Sciatic nerve (tissue), 2 donors: ENCODE results near the gene REXO5. TPM values are rescaled to one million over a fixed set of nuclear protein-coding genes. Genes with fewer than 3 reads are reported as not detected.

Experiments used
- ATAC-seq: fragments of 200-7000 bp; cut with Tn5 transposase; one replicate; pipeline ENCODE4 v1.9.1; 2020; ENCODE audit warnings: mild to moderate bottlenecking, moderate library complexity
- DNase-seq: peaks from one replicate; pipeline ENCODE4 v3.0.0-alpha.2; 2020; ENCODE audit warnings: low spot score
- intact Hi-C: fragments of 100-400 bp; cut with DNase I; formaldehyde crosslinking; loops from one replicate; pipeline ENCODE4 v1.14.2; 2022
- total RNA-seq: library from RNA; stranded (reverse); fragmentation: NEBNext Ultra II Directional; extraction: Animal tissue kit (Norgen Biotek cat#: 25700); gene quantifications from one replicate; pipeline ENCODE4 v1.2.1, GENCODE V29; 2021
- donor health status: DM: no; HTN: no; CAD: no.
- donor health status: DM: no; HTN: no; CAD: no.

Gene REXO5
- total RNA-seq, 1 donor from 2014 or later: 2.5 TPM

DNA sequence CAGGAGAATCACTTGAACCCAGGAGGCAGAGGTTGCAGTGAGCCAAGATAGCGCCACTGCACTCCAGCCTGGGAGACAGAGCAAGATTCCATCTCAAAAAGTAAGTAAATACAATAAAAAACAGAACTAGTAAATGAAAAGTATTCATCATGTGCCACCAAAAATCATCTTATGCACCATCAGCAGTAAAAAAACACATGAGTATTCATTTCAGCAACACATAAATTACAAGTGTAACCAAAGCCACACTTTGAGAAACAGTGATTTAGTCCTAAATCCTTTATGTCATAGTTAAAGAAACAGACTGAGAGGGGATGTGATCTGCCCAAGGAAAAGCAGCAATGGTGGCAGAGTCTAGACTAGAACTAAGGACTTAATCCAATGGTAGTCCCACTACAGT, 80.9 kb downstream of the REXO5 start:
- intact Hi-C loops: no loop called here
- ATAC-seq: no peak
- DNase-seq: no peak

- no peak for ATAC-seq
- intact Hi-C loops: no loop called here
- no peak for DNase-seq
Measured at GRCh38 chr16:20889625-20890275, 83.4 kb downstream of the REXO5 start.

- no peak for DNase-seq
- intact Hi-C loops: no loop called here
- ATAC-seq: no peak
Measured at GRCh38 chr16:20894388-20894787, 88.1 kb downstream of the REXO5 start.

DNA sequence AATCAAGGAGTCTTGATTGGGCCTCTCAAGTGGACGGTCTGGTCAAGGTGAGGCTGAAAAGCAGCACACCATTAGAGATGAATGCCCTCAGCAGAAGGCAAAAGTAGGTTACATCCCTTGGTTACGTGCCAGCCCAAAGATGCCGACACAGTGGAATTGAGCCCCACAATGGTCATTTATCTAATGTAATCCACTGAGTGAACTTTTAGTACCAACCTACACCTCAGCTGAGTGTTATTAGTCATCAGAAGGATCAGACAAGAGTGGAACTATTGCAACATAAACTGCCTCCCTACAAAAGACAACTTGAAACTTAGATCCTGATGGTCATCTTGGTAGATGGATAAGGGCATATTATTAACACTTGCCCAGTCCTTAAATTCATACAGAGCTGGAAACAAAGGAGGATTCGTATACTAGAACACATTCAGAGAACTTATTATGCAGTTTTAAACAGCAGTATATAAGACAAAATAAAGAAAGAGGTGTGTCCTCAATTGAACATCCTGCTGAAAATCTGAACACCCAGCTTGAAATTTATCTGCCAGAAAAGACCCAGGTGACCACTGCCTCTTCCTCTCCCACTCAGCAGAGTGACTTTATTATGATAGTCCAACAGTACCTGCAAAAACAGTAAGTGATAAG, 91.0 kb downstream of the REXO5 start:
- ATAC-seq (no peak), DNase-seq (no peak)
- intact Hi-C loops: no loop called here

DNA sequence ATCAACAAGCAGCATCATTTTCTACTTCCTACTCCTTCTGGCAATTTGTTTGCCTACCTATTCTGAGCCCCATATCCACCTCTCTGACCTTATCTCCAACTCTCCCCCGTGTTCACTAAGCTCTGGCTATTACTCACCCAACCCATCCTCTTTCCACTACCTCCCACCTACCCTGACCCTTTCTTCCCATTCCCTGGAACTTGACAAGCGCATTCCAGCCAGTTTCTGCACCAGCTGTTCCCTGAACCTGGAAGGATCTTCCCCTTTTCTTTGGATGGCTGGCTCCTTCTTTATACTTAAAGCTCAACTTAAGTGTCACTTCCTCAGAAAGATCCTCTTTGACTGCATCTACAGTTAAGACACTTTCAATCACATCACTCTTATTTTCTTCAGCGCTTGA, 91.6 kb downstream of the REXO5 start:
- no peak for ATAC-seq
- DNase-seq: no peak
- intact Hi-C loops: no loop called here

DNA sequence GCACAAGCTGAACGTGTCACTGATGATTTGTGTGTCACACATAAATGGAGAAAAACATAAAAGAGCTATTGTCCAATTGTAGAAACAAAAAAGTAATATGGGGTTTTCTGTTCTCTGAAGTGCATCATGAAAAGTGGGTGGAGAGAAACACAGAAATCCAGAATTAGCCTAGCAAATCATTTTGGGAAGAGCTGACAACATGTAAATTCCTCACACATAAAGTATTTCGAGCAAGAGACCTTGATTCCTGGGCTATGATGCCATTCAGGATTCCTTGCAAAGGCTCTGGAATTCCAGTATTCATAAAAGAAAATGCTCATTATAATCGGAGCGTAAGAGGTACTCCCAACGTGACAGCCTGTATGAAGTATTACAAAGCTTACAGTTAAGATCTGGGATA, 92.7 kb downstream of the REXO5 start:
- DNase-seq: no peak
- no peak for ATAC-seq
- intact Hi-C loops: no loop called here

Other genes starting within 250 kb of the REXO5 start
- not detected for gene ACSM2B, start 230.2 kb upstream of the REXO5 start, total RNA-seq
- gene ACSM1, start 108.8 kb upstream of the REXO5 start, total RNA-seq: not detected
- 32.1 TPM for gene THUMPD1, start 64.7 kb upstream of the REXO5 start, total RNA-seq
- gene ACSM3, start 42.5 kb upstream of the REXO5 start, total RNA-seq: 2.8 TPM
- 16.5 TPM for gene ERI2, start 55 bp upstream of the REXO5 start, total RNA-seq
- gene DCUN1D3, start 93.8 kb downstream of the REXO5 start, total RNA-seq: 30.7 TPM
- 25.6 TPM for gene LYRM1, start 94.2 kb downstream of the REXO5 start, total RNA-seq